Measurements from ENCODE around the gene CYTIP. TPM values are rescaled to one million over a fixed set of nuclear protein-coding genes. Genes with fewer than 3 reads are reported as not detected.
"Not testable (repeated sequence)": the region's sequence is repeated elsewhere in the genome, so short reads cannot be mapped to it uniquely, and the experiment has no call there.

The CYTIP gene
- total RNA-seq, 2 donors from 2014 or later, result 417 to 596 TPM

DNA sequence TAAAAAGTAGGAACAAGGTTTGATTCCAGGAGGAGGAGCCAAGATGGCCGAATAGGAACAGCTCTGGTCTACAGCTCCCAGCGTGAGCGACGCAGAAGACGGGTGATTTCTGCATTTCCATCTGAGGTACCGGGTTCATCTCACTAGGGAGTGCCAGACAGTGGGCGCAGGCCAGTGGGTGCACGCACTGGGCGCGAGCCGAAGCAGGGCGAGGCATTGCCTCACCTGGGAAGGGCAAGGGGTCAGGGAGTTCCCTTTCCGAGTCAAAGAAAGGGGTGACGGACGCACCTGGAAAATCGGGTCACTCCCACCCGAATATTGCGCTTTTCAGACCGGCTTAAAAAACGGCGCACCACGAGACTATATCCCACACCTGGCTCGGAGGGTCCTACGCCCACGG is 75.4 kb downstream of the CYTIP start:
- Mint-ChIP-seq H3K36me3 (peaks cover 5 to 13% of the 10 kb centered on the region in 2 donors), H3K9me3 (peaks cover 0 to 13% of the 10 kb centered on the region in 2 donors)
- DNase-seq (ENCODE audit: low spot score in 2 of 2); ATAC-seq; H3K27ac Mint-ChIP-seq: not testable (repeated sequence)

DNA sequence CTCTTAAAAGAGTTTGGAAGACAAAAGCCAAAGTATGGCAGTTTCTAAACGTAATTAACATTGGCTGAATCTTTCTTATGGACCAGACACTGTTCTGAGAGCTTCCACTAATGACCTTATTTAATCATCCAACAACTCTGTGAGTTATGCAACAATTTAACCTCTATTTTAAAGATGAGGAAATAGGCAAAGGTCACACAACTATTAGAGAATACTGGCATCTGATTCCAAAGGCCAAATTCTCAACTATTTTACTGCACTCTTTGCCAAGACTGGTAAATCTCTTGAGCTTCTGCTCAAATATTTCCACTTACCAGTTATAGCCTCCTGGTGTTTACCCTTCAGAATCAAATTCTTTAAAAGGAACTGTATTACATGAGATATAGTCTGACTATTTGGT is 76.2 kb downstream of the CYTIP start:
- H3K36me3 Mint-ChIP-seq, result peaks cover 5 to 21% of the 10 kb centered on the region in 2 donors
- DNase-seq (ENCODE audit: low spot score in 2 of 2), result no peak

More for the DNA sequence above, 76.2 kb downstream of the CYTIP start:
- Mint-ChIP-seq H3K9me3 (peaks cover 0 to 19% of the 10 kb centered on the region in 2 donors), H3K27ac (no peak overlapping the region)
- no peak for ATAC-seq

Other genes with a start within 250 kb of the CYTIP start
- under 1 TPM in 1 of 2 donors, not detected in 1; 0.10 TPM for gene GALNT5, start 186.4 kb downstream of the CYTIP start, total RNA-seq
- gene ERMN, start 118.3 kb downstream of the CYTIP start, total RNA-seq, result 1 to 10 TPM; 1.6 to 2.7 TPM
- 1 to 10 TPM; 2.3 to 2.6 TPM for gene ACVR1C, start 184.8 kb upstream of the CYTIP start, total RNA-seq

Data from activated naive CD4-positive, alpha-beta T cell treated with anti-CD3 and anti-CD28 coated beads, Interleukin-2, amount 50 U/mL, for 72 hours (primary cell).